Measurements from ENCODE around the gene TSR1.
"Not testable (repeated sequence)": the region's sequence is repeated elsewhere in the genome, so short reads cannot be mapped to it uniquely, and the experiment has no call there.

TSR1 gene

GRCh38 chr17:2344528-2344927 lies 8.3 kb upstream of the TSR1 start:
- no peak for DNase-seq (ENCODE audit: low read depth in 1 of 2, low spot score in 1 of 2)
- in situ Hi-C loops (cut with HindIII; ENCODE audit: low pct_unique_long_range_greater_than_20kb, low sequenced_read_pairs) = no loop called here
- no peak for TF ChIP-seq JUND (IDR thresholded peaks at IDR 0.05; ENCODE audit: low read depth)

DNA sequence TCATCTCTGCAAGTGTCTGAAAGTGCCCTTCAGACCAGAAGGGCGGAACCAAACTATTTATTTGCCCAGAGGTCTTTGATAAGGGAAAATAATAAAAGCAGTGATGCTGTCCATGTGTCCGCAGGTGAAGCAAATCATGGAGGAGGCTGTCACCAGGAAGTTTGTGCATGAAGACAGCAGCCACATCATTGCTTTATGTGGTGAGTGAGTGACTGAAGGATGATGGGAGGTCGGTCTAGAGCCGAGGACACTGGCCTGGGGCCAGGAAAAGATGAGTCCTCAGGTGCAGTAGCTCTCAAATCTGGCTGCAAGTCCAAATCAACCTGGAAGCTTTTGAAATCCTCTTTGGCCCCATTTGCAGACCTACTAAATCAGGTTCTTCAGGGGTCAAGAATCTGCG lies 7.2 kb upstream of the TSR1 start:
- in situ Hi-C loops (cut with HindIII; ENCODE audit: low pct_unique_long_range_greater_than_20kb, low sequenced_read_pairs) = no loop called here
- TF ChIP-seq JUND (IDR thresholded peaks at IDR 0.05; ENCODE audit: low read depth) = no peak
- DNase-seq (ENCODE audit: low read depth in 1 of 2, low spot score in 1 of 2) = no peak

DNA sequence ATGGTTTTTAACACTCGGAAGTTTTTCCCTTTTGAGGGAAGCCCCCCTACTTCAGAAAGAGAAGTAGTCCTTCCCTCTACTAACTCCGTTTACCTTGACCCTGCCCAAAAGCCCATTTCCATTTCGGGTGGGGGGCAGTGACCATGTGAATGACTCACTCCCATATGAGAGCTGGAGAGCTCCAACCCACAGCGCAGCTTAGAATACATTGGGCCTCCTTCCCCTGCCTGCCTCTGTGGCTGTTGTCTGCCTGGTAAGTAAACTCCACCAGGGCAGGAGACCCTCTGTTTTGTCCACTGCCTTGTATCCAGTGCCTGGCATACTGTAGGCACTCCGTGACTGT lies 2.0 kb upstream of the TSR1 start:
- DNase-seq (ENCODE audit: low read depth in 1 of 2, low spot score in 1 of 2) = no peak
- in situ Hi-C loops (cut with HindIII; ENCODE audit: low pct_unique_long_range_greater_than_20kb, low sequenced_read_pairs) = no loop called here
- no peak for TF ChIP-seq JUND (IDR thresholded peaks at IDR 0.05; ENCODE audit: low read depth)

GRCh38 chr17:2337544-2338314 lies 1.5 kb upstream of the TSR1 start:
- DNase-seq (ENCODE audit: low read depth in 1 of 2, low spot score in 1 of 2) = peak; percentile 81 to 85
- in situ Hi-C loops (cut with HindIII; ENCODE audit: low pct_unique_long_range_greater_than_20kb, low sequenced_read_pairs) = no loop called here
- no peak for TF ChIP-seq JUND (IDR thresholded peaks at IDR 0.05; ENCODE audit: low read depth)

DNA sequence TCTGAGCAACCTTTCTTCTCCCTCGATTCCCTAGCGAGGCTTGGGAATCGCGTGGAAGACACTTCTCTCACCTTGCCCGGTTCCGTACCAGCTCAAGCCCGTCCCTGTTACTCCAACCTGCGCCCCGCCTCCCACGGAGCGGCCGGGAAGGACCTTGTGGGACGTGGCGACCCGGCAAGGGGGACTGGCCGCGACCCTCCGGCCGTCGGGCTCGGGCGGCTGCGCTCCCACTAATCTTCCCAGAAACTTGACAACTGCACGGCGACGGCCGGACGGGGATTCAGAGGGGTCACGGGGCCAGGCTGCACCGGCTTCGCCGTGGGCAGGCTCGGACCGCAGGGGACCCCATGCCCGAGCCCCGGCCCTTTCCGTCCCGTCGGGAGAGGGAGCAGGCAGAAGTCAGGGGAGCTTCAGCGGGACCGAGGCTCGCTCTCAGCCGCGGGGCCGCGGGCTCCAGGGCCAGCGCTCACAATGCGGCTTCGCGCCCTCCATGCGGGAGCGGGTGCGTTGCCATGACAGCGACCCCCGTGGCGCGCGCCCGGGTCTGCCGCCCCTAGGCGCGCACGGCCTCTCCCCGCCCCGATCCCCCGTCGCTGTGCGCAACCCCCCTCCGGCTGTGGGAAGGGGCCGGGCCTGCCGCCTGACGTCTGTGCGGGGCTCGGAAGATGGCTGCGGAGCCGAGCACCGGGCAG lies 741 bp upstream of the TSR1 start, which contains the start of gene SGSM2:
Gene SGSM2 (plus strand): TSS at position 650 of the 692 bp plus-strand sequence. CDS start 188 bp downstream, outside the sequence.
- TF ChIP-seq JUND (IDR thresholded peaks at IDR 0.05; ENCODE audit: low read depth) = no peak
- in situ Hi-C loops (cut with HindIII; ENCODE audit: low pct_unique_long_range_greater_than_20kb, low sequenced_read_pairs) = no loop called here
- peak; percentile 58 to 66 for DNase-seq (ENCODE audit: low read depth in 1 of 2, low spot score in 1 of 2)

DNA sequence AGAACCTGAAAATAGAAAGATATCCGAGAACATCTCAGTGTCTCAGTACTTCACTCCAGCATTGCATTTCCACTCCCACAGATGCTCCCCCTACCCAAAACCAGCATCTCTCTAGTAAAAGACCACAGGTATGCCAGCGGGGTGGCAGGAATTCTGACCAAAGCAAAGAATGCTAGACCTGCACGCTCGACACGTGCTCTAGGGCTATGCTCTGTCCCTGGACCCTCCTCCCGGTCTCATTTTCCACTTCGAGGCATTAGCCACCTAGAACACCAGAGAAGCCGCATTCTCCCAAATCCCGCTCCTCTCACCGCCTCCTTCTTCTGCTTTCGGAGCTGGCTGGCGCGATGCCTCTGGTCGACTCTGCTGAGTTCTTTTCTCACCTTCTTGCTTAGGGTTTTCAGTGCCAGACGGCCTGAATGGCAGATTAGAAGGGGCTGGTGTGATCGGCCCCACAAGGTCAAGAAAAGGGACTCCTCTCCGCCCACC lies 487 bp downstream of the TSR1 start:
- no peak for DNase-seq (ENCODE audit: low read depth in 1 of 2, low spot score in 1 of 2)
- TF ChIP-seq JUND (IDR thresholded peaks at IDR 0.05; ENCODE audit: low read depth) = no peak
- in situ Hi-C loops (cut with HindIII; ENCODE audit: low pct_unique_long_range_greater_than_20kb, low sequenced_read_pairs) = no loop called here

- in situ Hi-C loops (cut with HindIII; ENCODE audit: low pct_unique_long_range_greater_than_20kb, low sequenced_read_pairs) = no loop called here
- DNase-seq (ENCODE audit: low read depth in 1 of 2, low spot score in 1 of 2) = no peak
Measured at GRCh38 chr17:2331303-2331702, 5.0 kb downstream of the TSR1 start.

GRCh38 chr17:2323629-2324314 lies 12.5 kb downstream of the TSR1 start:
- TF ChIP-seq JUND (IDR thresholded peaks at IDR 0.05; ENCODE audit: low read depth) = no peak
- in situ Hi-C loops (cut with HindIII; ENCODE audit: low pct_unique_long_range_greater_than_20kb, low sequenced_read_pairs) = no loop called here
- DNase-seq (ENCODE audit: low read depth in 1 of 2, low spot score in 1 of 2) = no peak

More at GRCh38 chr17:2331303-2331702, 5.0 kb downstream of the TSR1 start:
- no peak for TF ChIP-seq JUND (IDR thresholded peaks at IDR 0.05; ENCODE audit: low read depth)

DNA sequence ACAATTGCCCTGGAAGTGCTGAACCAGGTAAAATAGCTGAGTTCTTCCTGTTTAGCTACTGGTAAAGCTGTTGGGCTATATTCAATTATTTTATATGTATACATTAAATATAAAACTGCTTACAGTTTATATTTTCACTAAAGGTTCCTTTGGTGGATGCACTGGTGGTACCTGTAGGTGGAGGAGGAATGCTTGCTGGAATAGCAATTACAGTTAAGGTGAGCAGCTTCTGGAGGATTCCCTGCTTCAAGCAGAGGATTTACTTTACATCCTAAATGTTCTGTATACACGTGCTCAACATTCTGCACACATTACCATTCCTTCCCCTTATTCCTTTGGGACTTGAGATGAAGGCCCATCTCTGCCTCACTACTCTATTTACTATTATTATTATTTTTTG lies 14.9 kb downstream of the TSR1 start:
- no peak for DNase-seq (ENCODE audit: low read depth in 1 of 2, low spot score in 1 of 2)
- in situ Hi-C loops (cut with HindIII; ENCODE audit: low pct_unique_long_range_greater_than_20kb, low sequenced_read_pairs) = no loop called here
- no peak for TF ChIP-seq JUND (IDR thresholded peaks at IDR 0.05; ENCODE audit: low read depth)

- in situ Hi-C loops (cut with HindIII; ENCODE audit: low pct_unique_long_range_greater_than_20kb, low sequenced_read_pairs) = no loop called here
Measured at GRCh38 chr17:2319051-2319450, 17.2 kb downstream of the TSR1 start.

GRCh38 chr17:2317796-2318195 lies 18.5 kb downstream of the TSR1 start:
- in situ Hi-C loops (cut with HindIII; ENCODE audit: low pct_unique_long_range_greater_than_20kb, low sequenced_read_pairs) = no loop called here
- DNase-seq (ENCODE audit: low read depth in 1 of 2, low spot score in 1 of 2) = no peak
- TF ChIP-seq JUND (IDR thresholded peaks at IDR 0.05; ENCODE audit: low read depth) = no peak

More at GRCh38 chr17:2319051-2319450, 17.2 kb downstream of the TSR1 start:
- no peak for TF ChIP-seq JUND (IDR thresholded peaks at IDR 0.05; ENCODE audit: low read depth)
- DNase-seq (ENCODE audit: low read depth in 1 of 2, low spot score in 1 of 2) = no peak

- in situ Hi-C loops (cut with HindIII; ENCODE audit: low pct_unique_long_range_greater_than_20kb, low sequenced_read_pairs) = not testable (repeated sequence)
Measured at GRCh38 chr17:2316916-2317205, 19.4 kb downstream of the TSR1 start.

GRCh38 chr17:2312736-2313135 lies 23.5 kb downstream of the TSR1 start:
- in situ Hi-C loops (cut with HindIII; ENCODE audit: low pct_unique_long_range_greater_than_20kb, low sequenced_read_pairs) = no loop called here
- DNase-seq (ENCODE audit: low read depth in 1 of 2, low spot score in 1 of 2) = no peak

More at GRCh38 chr17:2316916-2317205, 19.4 kb downstream of the TSR1 start:
- not testable (repeated sequence) for DNase-seq (ENCODE audit: low read depth in 1 of 2, low spot score in 1 of 2)

More at GRCh38 chr17:2312736-2313135, 23.5 kb downstream of the TSR1 start:
- TF ChIP-seq JUND (IDR thresholded peaks at IDR 0.05; ENCODE audit: low read depth) = no peak

All from T47D (cell line).